Cortex of kidney (tissue), 1 donor: ENCODE measurements around the gene ADAD1.

Experiments
- DNase-seq: peaks from one replicate; lab custom pipeline; 2025; lab: John Stamatoyannopoulos, UW

The ADAD1 gene

DNA sequence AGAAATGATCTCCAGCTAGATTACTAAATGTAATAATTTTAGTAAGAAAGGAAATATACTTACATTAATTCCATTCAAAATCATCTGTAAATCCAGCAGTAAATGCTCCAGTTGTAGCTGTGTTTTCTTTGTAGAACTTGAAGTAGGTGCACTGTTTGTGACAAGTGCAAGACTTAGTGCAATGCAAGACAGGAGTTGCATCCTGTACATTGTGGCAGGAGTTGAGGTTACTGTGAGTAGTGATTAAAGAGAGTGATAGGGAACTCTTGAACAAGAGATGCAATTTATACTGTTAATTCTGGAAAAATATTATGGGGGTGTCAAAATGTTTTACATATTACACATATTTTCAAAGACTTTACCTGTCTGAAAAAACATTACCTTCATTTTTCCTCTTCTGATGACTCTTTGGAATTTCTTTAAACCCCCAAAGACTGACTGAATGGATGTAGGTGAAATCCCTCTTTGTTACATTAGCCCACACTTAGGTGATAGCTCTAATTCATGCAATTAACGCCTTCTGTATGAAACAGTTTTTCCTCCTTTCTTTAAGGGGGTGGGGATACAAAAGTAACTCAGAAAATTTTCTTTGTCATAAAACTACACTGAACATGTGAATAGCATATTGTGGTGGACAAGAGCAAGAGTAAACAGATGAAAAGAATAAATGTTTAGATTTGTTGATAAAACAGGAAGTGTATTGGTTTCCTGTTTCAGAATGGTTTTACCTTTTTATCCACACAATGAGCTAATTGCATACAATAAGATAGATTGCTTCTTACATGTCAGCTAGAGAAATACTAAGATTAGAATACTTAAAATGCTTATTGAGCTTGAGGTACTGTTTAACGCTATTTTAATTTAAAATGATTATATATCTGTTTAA, 77.7 kb downstream of the ADAD1 start, which contains the start of gene IL2:
IL2 (minus strand) TSS at position 495 of the 886 bp plus-strand sequence; CDS start at position 210, 285 bp downstream.
- no peak for DNase-seq

- no peak for DNase-seq
Observed at GRCh38 chr4:122458625-122459024, 79.8 kb downstream of the ADAD1 start.

- DNase-seq = no peak
Observed at GRCh38 chr4:122469457-122469856, 90.6 kb downstream of the ADAD1 start.

DNA sequence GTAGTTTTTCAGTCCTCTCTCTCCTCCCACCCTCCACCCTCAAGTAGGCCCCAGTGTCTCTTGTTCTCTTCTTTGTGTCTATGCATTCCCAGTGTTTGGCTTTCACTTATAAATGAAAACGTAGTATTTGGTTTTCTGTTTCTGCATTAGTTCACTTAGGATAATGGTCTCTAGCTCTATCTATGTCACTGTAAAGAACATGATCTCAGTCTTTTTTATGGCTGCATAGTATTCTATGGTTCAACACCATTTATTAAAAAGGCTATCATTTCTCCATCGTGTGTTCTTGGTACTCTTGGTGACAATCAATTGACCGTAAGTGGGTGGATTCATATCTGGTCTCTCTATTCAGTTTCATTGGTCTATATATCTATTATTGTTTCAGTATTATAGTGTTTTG, 96.4 kb downstream of the ADAD1 start:
- no peak for DNase-seq

- DNase-seq = no peak
Observed at GRCh38 chr4:122476126-122476525, 97.3 kb downstream of the ADAD1 start.

DNA sequence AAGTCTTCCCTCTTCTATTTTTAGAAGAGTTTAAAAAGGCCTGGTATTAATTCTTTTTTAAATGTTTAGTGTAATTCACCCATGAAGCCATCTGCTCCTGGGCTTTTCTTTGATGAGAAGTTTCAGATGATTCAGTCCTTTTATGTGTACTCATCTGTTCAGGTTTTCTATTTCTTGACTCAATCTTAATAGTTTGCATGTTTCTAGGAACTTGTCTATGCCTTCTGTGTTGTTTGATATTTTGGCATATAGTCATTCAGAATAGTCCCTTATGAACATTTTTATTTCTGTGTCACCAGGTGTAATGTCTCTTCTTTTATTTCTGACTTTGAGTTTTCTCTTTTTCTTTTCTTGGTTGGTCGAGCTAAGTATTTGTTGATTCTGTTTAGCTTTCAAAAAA, 97.9 kb downstream of the ADAD1 start:
- DNase-seq = no peak
